Fibroblast of pulmonary artery (primary cell): ENCODE measurements around the gene SLC9C2.

Experiments
- DNase-seq: peaks from one replicate; pipeline ENCODE4 v3.0.0-alpha.2; 2010; ENCODE audit warnings: low read depth
- H3K4me3 ChIP-seq: replicated peaks from 2 replicates; pipeline ENCODE4 v1.5.1; 2011; ENCODE audit warnings: low read depth, mild to moderate bottlenecking, control low read depth, low read length, moderate library complexity
- TF ChIP-seq, protein P1 (sequence below): IDR thresholded peaks from 2 replicates; pipeline ENCODE4 v1.5.1; 2011; ENCODE audit warnings: mild to moderate bottlenecking, control low read depth, low read length, inconsistent platforms; ENCODE audit errors: missing control alignments

Gene SLC9C2

GRCh38 chr1:173481195-173481772, 121.6 kb downstream of the SLC9C2 start:
- TF ChIP-seq, protein P1, sequence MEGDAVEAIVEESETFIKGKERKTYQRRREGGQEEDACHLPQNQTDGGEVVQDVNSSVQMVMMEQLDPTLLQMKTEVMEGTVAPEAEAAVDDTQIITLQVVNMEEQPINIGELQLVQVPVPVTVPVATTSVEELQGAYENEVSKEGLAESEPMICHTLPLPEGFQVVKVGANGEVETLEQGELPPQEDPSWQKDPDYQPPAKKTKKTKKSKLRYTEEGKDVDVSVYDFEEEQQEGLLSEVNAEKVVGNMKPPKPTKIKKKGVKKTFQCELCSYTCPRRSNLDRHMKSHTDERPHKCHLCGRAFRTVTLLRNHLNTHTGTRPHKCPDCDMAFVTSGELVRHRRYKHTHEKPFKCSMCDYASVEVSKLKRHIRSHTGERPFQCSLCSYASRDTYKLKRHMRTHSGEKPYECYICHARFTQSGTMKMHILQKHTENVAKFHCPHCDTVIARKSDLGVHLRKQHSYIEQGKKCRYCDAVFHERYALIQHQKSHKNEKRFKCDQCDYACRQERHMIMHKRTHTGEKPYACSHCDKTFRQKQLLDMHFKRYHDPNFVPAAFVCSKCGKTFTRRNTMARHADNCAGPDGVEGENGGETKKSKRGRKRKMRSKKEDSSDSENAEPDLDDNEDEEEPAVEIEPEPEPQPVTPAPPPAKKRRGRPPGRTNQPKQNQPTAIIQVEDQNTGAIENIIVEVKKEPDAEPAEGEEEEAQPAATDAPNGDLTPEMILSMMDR, result no peak
- no peak for DNase-seq
- H3K4me3 ChIP-seq, result no peak overlapping the region

DNA sequence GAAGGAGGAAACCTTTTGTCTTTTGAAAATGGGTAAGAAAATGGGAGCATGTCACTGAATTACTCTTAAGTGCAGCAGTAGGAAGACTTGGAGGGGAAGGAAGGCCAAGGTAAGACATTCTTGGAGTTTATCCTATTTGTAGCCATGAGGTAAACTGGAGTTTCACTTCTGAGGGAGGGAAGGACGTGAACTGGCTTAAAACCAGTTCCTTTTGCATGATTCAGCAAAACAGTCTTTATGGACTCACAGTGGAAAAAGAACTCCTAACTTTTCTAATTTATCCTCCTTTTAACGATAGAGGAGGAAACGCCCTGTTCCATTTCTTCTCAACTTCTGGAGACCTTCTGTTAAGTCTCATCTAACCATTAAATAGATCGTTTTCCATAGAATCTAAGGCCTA, 123.2 kb downstream of the SLC9C2 start:
- H3K4me3 ChIP-seq, result peak overlapping the region; percentile 67

DNA sequence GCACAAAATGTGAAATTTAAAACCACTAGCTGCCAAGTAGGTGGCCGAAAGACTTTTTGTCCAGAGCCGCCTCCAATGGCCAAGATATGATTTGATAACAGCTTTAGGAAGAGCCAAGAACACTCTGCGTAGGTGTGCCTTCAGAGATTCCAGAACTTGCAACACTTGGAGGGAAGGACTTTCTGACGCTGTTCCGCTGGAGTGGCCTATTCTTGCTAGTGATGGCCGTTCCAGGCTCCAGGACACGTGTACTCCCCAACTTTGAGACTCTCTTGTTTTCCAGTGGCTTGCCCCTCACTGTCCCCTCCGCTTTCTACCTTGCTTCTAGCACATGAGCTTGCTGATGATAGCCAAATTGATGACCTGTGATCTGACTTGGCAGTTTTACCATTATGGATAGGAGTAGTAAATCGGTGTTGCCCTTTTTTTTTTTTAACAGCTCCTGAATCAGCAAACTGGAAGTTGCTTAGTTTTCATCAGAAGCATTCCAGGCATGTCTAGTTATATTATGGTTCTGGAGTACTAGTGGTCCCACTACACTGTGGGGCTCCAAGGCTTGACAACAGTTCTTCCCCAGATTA, 124.7 kb downstream of the SLC9C2 start:
- TF ChIP-seq, protein P1, result no peak
- peak overlapping the region; percentile 67 for H3K4me3 ChIP-seq
- peak; percentile 92 for DNase-seq

More for the DNA sequence above, 123.2 kb downstream of the SLC9C2 start:
- DNase-seq, result peak; percentile 44
- TF ChIP-seq, protein P1, result no peak

GRCh38 chr1:173477286-173478093, 125.4 kb downstream of the SLC9C2 start, which contains the start of gene PRDX6:
Gene PRDX6, plus strand, starts transcription at chr1:173477335. Its CDS starts 63 bp downstream, at chr1:173477398.
- peak; percentile 83 for DNase-seq
- H3K4me3 ChIP-seq, result peak within 1 kb of the TSS; percentile 68

GRCh38 chr1:173476665-173477285, 126.1 kb downstream of the SLC9C2 start:
- H3K4me3 ChIP-seq, result peak overlapping the region; percentile 68
- TF ChIP-seq, protein P1, result no peak
- peak; percentile 85 for DNase-seq

More at GRCh38 chr1:173477286-173478093, 125.4 kb downstream of the SLC9C2 start, which contains the start of gene PRDX6:
- TF ChIP-seq, protein P1, result no peak

DNA sequence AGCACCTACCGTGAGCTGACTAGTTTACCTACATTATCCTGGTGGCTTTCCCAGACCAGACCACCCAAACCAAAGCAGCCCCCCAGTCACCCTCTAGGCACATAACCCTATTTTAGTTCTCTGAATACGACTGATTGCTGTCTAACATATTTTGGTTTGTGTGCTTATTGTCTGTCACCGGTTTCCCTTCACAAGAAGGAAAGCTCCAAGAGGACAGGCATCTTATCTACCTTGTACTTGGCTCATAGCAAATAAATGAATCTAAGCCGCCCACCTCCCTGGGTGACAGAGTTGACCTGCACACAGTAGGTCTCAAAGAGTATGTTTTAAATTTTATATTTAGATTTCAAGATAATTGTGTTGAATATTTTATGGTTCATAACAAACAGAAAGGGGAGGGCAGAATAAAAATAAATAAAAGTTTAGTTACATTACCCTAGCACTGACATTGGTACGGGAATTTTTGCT, 126.6 kb downstream of the SLC9C2 start:
- TF ChIP-seq, protein P1, result no peak
- peak overlapping the region; percentile 68 for H3K4me3 ChIP-seq
- DNase-seq, result no peak
